ENCODE data around the gene ABCC2.

DNA sequence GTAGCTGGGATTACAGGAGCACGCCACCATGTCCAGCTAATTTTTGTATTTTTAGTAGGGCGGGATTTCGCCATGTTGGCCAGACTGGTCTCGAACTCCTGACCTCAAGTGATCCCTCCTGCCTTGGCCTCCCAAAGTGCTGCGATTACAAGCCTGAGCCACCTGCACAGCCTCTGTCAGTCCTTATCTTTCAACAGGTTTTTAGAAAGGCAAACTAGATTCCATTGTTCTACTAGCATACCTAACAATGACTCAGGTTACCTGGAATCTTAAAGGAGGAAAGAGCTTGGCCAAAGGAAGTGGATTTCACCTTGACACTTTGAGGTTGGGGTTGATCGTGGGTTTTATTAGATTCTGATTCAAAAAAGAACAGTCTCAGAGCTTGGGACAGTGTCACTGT is 3.2 kb downstream of the ABCC2 start:
- TF ChIP-seq, protein P1, sequence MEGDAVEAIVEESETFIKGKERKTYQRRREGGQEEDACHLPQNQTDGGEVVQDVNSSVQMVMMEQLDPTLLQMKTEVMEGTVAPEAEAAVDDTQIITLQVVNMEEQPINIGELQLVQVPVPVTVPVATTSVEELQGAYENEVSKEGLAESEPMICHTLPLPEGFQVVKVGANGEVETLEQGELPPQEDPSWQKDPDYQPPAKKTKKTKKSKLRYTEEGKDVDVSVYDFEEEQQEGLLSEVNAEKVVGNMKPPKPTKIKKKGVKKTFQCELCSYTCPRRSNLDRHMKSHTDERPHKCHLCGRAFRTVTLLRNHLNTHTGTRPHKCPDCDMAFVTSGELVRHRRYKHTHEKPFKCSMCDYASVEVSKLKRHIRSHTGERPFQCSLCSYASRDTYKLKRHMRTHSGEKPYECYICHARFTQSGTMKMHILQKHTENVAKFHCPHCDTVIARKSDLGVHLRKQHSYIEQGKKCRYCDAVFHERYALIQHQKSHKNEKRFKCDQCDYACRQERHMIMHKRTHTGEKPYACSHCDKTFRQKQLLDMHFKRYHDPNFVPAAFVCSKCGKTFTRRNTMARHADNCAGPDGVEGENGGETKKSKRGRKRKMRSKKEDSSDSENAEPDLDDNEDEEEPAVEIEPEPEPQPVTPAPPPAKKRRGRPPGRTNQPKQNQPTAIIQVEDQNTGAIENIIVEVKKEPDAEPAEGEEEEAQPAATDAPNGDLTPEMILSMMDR (IDR thresholded peaks at IDR 0.05; ENCODE audit: low read depth, low read length): no peak
- no peak for TF ChIP-seq POLR2A (IDR thresholded peaks at IDR 0.05; ENCODE audit: extremely low read depth, insufficient read length)
- TF ChIP-seq, protein P2, sequence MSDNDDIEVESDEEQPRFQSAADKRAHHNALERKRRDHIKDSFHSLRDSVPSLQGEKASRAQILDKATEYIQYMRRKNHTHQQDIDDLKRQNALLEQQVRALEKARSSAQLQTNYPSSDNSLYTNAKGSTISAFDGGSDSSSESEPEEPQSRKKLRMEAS (IDR thresholded peaks at IDR 0.05; ENCODE audit: low read depth, low read length): no peak
